Measurements from ENCODE around the gene OVCH1. TPM values are rescaled to one million over a fixed set of nuclear protein-coding genes. Genes with fewer than 3 reads are reported as not detected.

OVCH1 gene
- total RNA-seq, 1 donor from 2014 or later, result not detected

DNA sequence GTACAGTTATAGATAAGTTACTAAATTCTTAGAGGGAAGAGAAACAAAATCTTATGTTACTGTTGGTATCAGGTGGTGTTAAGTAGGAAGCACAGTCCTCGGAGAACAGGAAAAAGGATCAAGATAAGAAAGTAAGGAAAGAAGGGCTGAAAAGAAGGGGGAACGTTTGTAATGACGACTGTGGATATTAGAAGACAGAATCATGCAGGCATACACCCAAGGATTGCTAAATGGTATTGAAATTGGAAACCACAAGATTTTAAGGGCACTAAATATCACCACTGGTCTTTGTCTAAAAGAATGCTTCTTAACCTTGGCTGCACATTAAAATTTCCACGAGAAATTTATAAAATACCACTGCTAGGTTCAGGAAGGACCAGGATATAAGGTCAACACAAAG is 82.4 kb downstream of the OVCH1 start:
- TF ChIP-seq, protein P1, sequence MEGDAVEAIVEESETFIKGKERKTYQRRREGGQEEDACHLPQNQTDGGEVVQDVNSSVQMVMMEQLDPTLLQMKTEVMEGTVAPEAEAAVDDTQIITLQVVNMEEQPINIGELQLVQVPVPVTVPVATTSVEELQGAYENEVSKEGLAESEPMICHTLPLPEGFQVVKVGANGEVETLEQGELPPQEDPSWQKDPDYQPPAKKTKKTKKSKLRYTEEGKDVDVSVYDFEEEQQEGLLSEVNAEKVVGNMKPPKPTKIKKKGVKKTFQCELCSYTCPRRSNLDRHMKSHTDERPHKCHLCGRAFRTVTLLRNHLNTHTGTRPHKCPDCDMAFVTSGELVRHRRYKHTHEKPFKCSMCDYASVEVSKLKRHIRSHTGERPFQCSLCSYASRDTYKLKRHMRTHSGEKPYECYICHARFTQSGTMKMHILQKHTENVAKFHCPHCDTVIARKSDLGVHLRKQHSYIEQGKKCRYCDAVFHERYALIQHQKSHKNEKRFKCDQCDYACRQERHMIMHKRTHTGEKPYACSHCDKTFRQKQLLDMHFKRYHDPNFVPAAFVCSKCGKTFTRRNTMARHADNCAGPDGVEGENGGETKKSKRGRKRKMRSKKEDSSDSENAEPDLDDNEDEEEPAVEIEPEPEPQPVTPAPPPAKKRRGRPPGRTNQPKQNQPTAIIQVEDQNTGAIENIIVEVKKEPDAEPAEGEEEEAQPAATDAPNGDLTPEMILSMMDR (IDR thresholded peaks at IDR 0.05; ENCODE audit: partially characterized antibody, unreplicated experiment), result no peak
- Mint-ChIP-seq H3K27ac (ENCODE audit: unreplicated experiment) (no peak overlapping the region), H3K4me1 (ENCODE audit: low read depth, unreplicated experiment) (no peaks in the 10 kb centered on the region), H3K9me3 (ENCODE audit: unreplicated experiment) (peaks cover 2% of the 10 kb centered on the region), H3K27me3 (ENCODE audit: unreplicated experiment) (no peaks in the 10 kb centered on the region), H3K36me3 (ENCODE audit: unreplicated experiment) (peaks cover 8% of the 10 kb centered on the region), H3K4me3 (ENCODE audit: unreplicated experiment) (no peak overlapping the region)
- DNase-seq, result no peak

DNA sequence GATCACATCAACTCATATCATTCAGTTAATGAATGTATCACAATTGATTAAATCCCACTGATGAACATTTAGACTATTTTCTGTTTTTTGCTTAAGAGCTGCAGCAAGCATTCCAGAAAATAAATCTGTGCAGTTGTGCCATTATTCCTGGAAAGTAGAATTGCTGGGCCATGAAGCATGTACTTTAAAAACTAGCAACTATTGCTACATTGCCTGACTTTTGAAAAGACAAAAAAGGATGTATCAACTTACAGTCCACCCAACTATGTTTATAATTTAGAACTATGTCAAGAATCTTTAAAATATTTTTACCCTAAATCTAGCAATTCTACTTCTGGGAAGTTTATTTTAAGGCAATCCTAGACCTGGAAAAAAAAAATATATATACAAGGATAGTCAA is 83.1 kb downstream of the OVCH1 start:
- no peaks in the 10 kb centered on the region for H3K4me1 Mint-ChIP-seq (ENCODE audit: low read depth, unreplicated experiment)
- TF ChIP-seq, protein P1 (IDR thresholded peaks at IDR 0.05; ENCODE audit: partially characterized antibody, unreplicated experiment), result no peak
- H3K4me3 Mint-ChIP-seq (ENCODE audit: unreplicated experiment), result no peak overlapping the region
- H3K36me3 Mint-ChIP-seq (ENCODE audit: unreplicated experiment), result peaks cover 8% of the 10 kb centered on the region
- H3K27me3 Mint-ChIP-seq (ENCODE audit: unreplicated experiment), result no peaks in the 10 kb centered on the region
- no peak overlapping the region for H3K27ac Mint-ChIP-seq (ENCODE audit: unreplicated experiment)
- peaks cover 2% of the 10 kb centered on the region for H3K9me3 Mint-ChIP-seq (ENCODE audit: unreplicated experiment)
- no peak for DNase-seq

DNA sequence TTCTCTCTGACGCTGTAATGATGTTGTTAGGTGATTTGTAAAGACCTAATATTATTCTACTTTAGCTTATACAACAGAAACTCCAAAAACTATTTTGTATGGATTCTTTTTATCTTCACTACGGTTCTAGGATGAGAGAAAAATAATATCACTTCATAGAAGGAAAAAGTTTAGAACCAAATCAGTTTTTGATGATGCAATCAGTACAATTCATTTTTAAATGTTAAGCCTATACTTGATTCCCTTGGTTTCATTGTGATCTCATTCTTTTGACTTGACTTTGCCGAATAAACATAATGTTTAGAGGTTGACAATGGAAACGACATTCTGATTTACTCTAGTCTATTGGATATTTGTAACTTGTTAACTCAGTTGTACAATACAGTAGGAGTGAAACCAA is 91.9 kb downstream of the OVCH1 start:
- Mint-ChIP-seq H3K27ac (ENCODE audit: unreplicated experiment) (no peak overlapping the region), H3K4me3 (ENCODE audit: unreplicated experiment) (no peak overlapping the region), H3K9me3 (ENCODE audit: unreplicated experiment) (no peaks in the 10 kb centered on the region), H3K4me1 (ENCODE audit: low read depth, unreplicated experiment) (no peaks in the 10 kb centered on the region), H3K36me3 (ENCODE audit: unreplicated experiment) (no peaks in the 10 kb centered on the region), H3K27me3 (ENCODE audit: unreplicated experiment) (no peaks in the 10 kb centered on the region)
- TF ChIP-seq, protein P1 (IDR thresholded peaks at IDR 0.05; ENCODE audit: partially characterized antibody, unreplicated experiment), result no peak
- no peak for DNase-seq

DNA sequence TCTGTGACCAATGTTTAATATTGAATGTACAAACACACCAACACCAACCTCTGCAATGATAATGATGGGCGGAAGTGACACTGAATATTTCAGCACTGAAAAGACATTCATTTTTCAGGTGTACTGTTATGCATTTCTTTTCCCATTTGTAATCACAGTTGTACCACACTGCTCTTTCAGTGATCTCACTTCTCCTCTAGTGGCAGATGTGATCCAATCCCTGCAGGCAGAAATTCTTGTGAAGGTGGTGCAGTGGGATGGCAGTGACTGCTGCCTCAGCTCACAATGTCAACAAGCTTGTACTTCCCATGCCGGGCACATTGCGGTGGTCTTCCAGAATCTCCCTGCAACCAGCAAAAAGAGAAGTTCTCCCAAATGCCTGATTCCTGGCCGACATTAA is 93.5 kb downstream of the OVCH1 start:
- no peaks in the 10 kb centered on the region for H3K36me3 Mint-ChIP-seq (ENCODE audit: unreplicated experiment)
- TF ChIP-seq, protein P1 (IDR thresholded peaks at IDR 0.05; ENCODE audit: partially characterized antibody, unreplicated experiment), result no peak
- no peak overlapping the region for H3K27ac Mint-ChIP-seq (ENCODE audit: unreplicated experiment)
- H3K9me3 Mint-ChIP-seq (ENCODE audit: unreplicated experiment), result no peaks in the 10 kb centered on the region
- no peak overlapping the region for H3K4me3 Mint-ChIP-seq (ENCODE audit: unreplicated experiment)
- H3K27me3 Mint-ChIP-seq (ENCODE audit: unreplicated experiment), result no peaks in the 10 kb centered on the region
- no peak for DNase-seq
- no peaks in the 10 kb centered on the region for H3K4me1 Mint-ChIP-seq (ENCODE audit: low read depth, unreplicated experiment)

DNA sequence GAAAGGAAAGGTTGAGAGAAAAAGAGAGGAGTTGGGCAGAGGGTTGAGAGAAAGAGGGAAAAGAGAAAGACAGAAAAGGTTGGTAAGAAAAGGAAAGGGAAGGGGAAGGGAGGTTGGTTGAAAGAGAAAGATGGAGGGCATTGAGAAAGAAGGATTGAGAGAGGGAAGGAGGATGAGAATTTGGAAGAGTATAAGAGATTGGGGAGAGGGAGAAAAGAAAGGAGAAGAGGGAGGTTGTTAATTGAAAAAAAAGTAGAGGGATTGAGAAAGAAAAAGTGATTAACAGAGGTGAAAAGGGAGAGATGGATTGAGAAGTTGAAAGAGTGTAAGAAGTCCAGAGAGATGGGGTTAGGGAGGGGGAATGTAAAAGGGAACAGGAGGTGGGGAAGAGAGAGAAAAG is 95.0 kb downstream of the OVCH1 start:
- TF ChIP-seq, protein P1 (IDR thresholded peaks at IDR 0.05; ENCODE audit: partially characterized antibody, unreplicated experiment), result no peak
- Mint-ChIP-seq H3K27ac (ENCODE audit: unreplicated experiment) (no peak overlapping the region), H3K27me3 (ENCODE audit: unreplicated experiment) (no peaks in the 10 kb centered on the region), H3K9me3 (ENCODE audit: unreplicated experiment) (no peaks in the 10 kb centered on the region), H3K4me3 (ENCODE audit: unreplicated experiment) (no peak overlapping the region), H3K4me1 (ENCODE audit: low read depth, unreplicated experiment) (no peaks in the 10 kb centered on the region), H3K36me3 (ENCODE audit: unreplicated experiment) (no peaks in the 10 kb centered on the region)
- DNase-seq, result no peak

Data from glutamatergic neuron (in vitro differentiated cells).